HepG2 (cell line): ENCODE measurements around the gene COLGALT1. TPM values are rescaled to one million over a fixed set of nuclear protein-coding genes. Genes with fewer than 3 reads are reported as not detected.

Source experiments
- ATAC-seq: fragments of 200-7000 bp; cut with Tn5 transposase; 3 replicates; pipeline ENCODE4 v1.9.1; 2020; ENCODE audit warnings: mild to moderate bottlenecking, moderate library complexity
- BruUV-seq: library from RNA; stranded (reverse); fragments of 400-500 nt; replicated peaks from 2 replicates; lab custom pipeline; 2021; lab: Mats Ljungman, UMichigan
- CTCF ChIA-PET: fragments of 300-600 bp; formaldehyde crosslinking; extraction: SDS; loops from one replicate; lab custom pipeline; 2021; ENCODE audit warnings: low total read pairs, inconsistent platforms, low intra/inter-chr PET ratio; lab: Yijun Ruan, JAX
- POLR2A ChIA-PET: fragments of 350-600 bp; sonication (Branson Sonifier 250); formaldehyde crosslinking; loops from one replicate; lab custom pipeline; 2020; ENCODE audit warnings: antibody characterized with exemption, inconsistent platforms; lab: Yijun Ruan, JAX
- DNase-seq: peaks from one replicate; pipeline ENCODE4 v3.0.0-alpha.2; 2015; ENCODE audit warnings: low spot score
- FAIRE-seq: peaks from 3 replicates; lab custom pipeline; 2011; peaks lifted over from hg19 to GRCh38; lab: Jason Lieb, UNC
- H2AFZ ChIP-seq: one replicate; pipeline ENCODE4 v1.6.1; 2011; ENCODE audit warnings: low read length, inconsistent platforms
- H3K27ac ChIP-seq: fragments of 300-600 bp; 3 replicates; pipeline ENCODE4 v1.8.0; 2011; ENCODE audit warnings: mixed run types, mild to moderate bottlenecking, mixed read lengths, low read length, inconsistent platforms; ENCODE audit not compliant: insufficient read depth; ENCODE audit errors: extremely low read length
- H3K27me3 ChIP-seq, 2 experiments: fragments of 200-600 bp in 1 of 2; 2 replicates in 1 of 2; 3 replicates in 1 of 2; pipeline versions ENCODE4 v1.6.0 to v1.8.0; 2011; ENCODE audit warnings: low read length in 2 of 2, mild to moderate bottlenecking in 2 of 2, moderate library complexity in 2 of 2, inconsistent platforms in 1 of 2; ENCODE audit not compliant: insufficient read depth in 2 of 2, control insufficient read depth in 1 of 2
- H3K36me3 ChIP-seq, 2 experiments: fragments of 200-600 bp in 1 of 2; replicated peaks in 1 of 2; 2 replicates in 1 of 2; 3 replicates in 1 of 2; pipeline versions ENCODE4 v1.5.1 to v1.8.0; 2011; ENCODE audit warnings: low read length in 2 of 2, inconsistent platforms in 1 of 2; ENCODE audit not compliant: insufficient read depth in 2 of 2, control insufficient read depth in 1 of 2
- H3K4me1 ChIP-seq: 2 replicates; pipeline ENCODE4 v1.5.1; 2012; ENCODE audit warnings: low read length, inconsistent platforms; ENCODE audit not compliant: insufficient read depth
- H3K4me2 ChIP-seq: 2 replicates; pipeline ENCODE4 v1.6.0; 2011; ENCODE audit warnings: low read depth, low read length, inconsistent platforms
- H3K4me3 ChIP-seq, 3 experiments: fragments of 200-600 bp in 1 of 3; sonication (generic), shearing (Covaris generic) in 1 of 3; replicated peaks in 1 of 3; 2 replicates each; pipeline ENCODE4 v1.5.1; 2011 to 2016; ENCODE audit warnings: low read length in 3 of 3, inconsistent platforms in 2 of 3, low read depth in 2 of 3, mild to moderate bottlenecking in 2 of 3, control low read depth in 1 of 3, mixed read lengths in 1 of 3; ENCODE audit not compliant: insufficient read depth in 1 of 3
- H3K79me2 ChIP-seq: one replicate; pipeline ENCODE4 v1.6.1; 2011; ENCODE audit warnings: low read length, inconsistent platforms; ENCODE audit not compliant: insufficient read depth
- H3K9ac ChIP-seq: 2 replicates; pipeline ENCODE4 v1.6.0; 2011; ENCODE audit warnings: mild to moderate bottlenecking, low read depth, low read length, inconsistent platforms; ENCODE audit not compliant: insufficient read depth
- H3K9me3 ChIP-seq: 2 replicates; pipeline ENCODE4 v1.5.1; 2012; ENCODE audit warnings: mild to moderate bottlenecking, low read length
- H4K20me1 ChIP-seq: 2 replicates; pipeline ENCODE4 v1.6.0; 2011; ENCODE audit warnings: inconsistent platforms, mild to moderate bottlenecking, low read length, moderate library complexity; ENCODE audit not compliant: insufficient read depth
- FOXA3 ChIP-seq: IDR thresholded peaks from 2 replicates; pipeline ENCODE4 v1.6.1; 2016; ENCODE audit warnings: missing genetic modification reagents, missing compliant biosample characterization
- GLMP ChIP-seq: sonication (generic); formaldehyde crosslinking; IDR thresholded peaks from 2 replicates; pipeline ENCODE4 v1.9.0; 2021; ENCODE audit warnings: missing genetic modification reagents, mild to moderate bottlenecking, borderline replicate concordance
- HMGA1 ChIP-seq: sonication (generic); formaldehyde crosslinking; conservative IDR thresholded peaks from 2 replicates; pipeline ENCODE4 v1.4.0; 2020; ENCODE audit warnings: missing genetic modification reagents
- HNF4A ChIP-seq: sonication (generic); formaldehyde crosslinking; IDR thresholded peaks from 2 replicates; pipeline ENCODE4 v1.4.0; 2020; ENCODE audit warnings: missing genetic modification reagents
- KLF11 ChIP-seq: IDR thresholded peaks from 2 replicates; pipeline ENCODE4 v1.6.1; 2016; ENCODE audit warnings: missing compliant biosample characterization
- NR2F1 ChIP-seq, 2 experiments: fragments of 450-650 bp in 1 of 2; formaldehyde crosslinking in 1 of 2; IDR thresholded peaks; 2 replicates each; pipeline versions ENCODE4 v1.5.0 to v1.6.1; 2016 to 2020; ENCODE audit warnings: mild to moderate bottlenecking in 1 of 2, missing compliant biosample characterization in 1 of 2, missing genetic modification reagents in 1 of 2, moderate library complexity in 1 of 2
- RELA ChIP-seq: sonication (generic); formaldehyde crosslinking; IDR thresholded peaks from 2 replicates; pipeline ENCODE4 v1.4.0; 2020; ENCODE audit warnings: missing genetic modification reagents
- TCF12 ChIP-seq, 2 experiments: fragments of 450-650 bp in 1 of 2; sonication (generic) in 1 of 2; formaldehyde crosslinking in 1 of 2; IDR thresholded peaks; 2 replicates each; pipeline versions ENCODE4 v1.6.1 to v1.8.0; 2017 to 2022; ENCODE audit warnings: antibody characterized with exemption in 1 of 2, mild to moderate bottlenecking in 1 of 2, missing genetic modification reagents in 1 of 2, moderate library complexity in 1 of 2
- TP53 ChIP-seq: sonication (generic); formaldehyde crosslinking; conservative IDR thresholded peaks from 2 replicates; pipeline ENCODE4 v1.4.0; 2020; ENCODE audit warnings: missing genetic modification reagents
- ZBTB8A ChIP-seq: sonication (generic); formaldehyde crosslinking; IDR thresholded peaks from 2 replicates; pipeline ENCODE4 v1.4.0; 2020; ENCODE audit warnings: mild to moderate bottlenecking, low read depth, missing genetic modification reagents, borderline replicate concordance
- ZFP82 ChIP-seq: sonication (generic); formaldehyde crosslinking; IDR thresholded peaks from 2 replicates; pipeline ENCODE4 v1.5.1; 2020; ENCODE audit warnings: mild to moderate bottlenecking, missing genetic modification reagents, borderline replicate concordance
- ZNF235 ChIP-seq: sonication (generic); formaldehyde crosslinking; IDR thresholded peaks from 2 replicates; pipeline ENCODE4 v1.8.1; 2023; ENCODE audit warnings: mild to moderate bottlenecking, missing genetic modification reagents, borderline replicate concordance
- ZNF768 ChIP-seq: sonication (generic); formaldehyde crosslinking; IDR thresholded peaks from 2 replicates; pipeline ENCODE4 v1.4.0; 2020; ENCODE audit warnings: missing genetic modification reagents
- ZNF879 ChIP-seq: sonication (generic); formaldehyde crosslinking; IDR thresholded peaks from 2 replicates; pipeline ENCODE4 v1.8.1; 2023; ENCODE audit warnings: missing genetic modification reagents
- ZZZ3 ChIP-seq: sonication (generic); formaldehyde crosslinking; IDR thresholded peaks from 2 replicates; pipeline ENCODE4 v1.4.0; 2020; ENCODE audit warnings: missing genetic modification reagents, mild to moderate bottlenecking, borderline replicate concordance
- WGBS: methylation state at CpG from one replicate; pipeline ENCODE4 v1.1.6; 2017; ENCODE audit warnings: low lambda C conversion rate; 5-methylcytosine and 5-hydroxymethylcytosine counted together
- in situ Hi-C: cut with HindIII; loops from 2 replicates; pipeline ENCODE4 v1.10.0; 2017; ENCODE audit warnings: low pct_unique_long_range_greater_than_20kb; ENCODE audit not compliant: extremely low pct_ligation_motif_present
- intact Hi-C: fragments of 100-400 bp; cut with micrococcal nuclease; formaldehyde crosslinking; loops from one replicate; pipeline ENCODE4 v1.10.0; 2022; ENCODE audit not compliant: unreplicated experiment
- polyA plus RNA-seq, 8 experiments: library from polyadenylated mRNA; depleted of rRNA in 3 of 8; stranded (reverse) in 7 of 8; unstranded in 1 of 8; fragments of >200 nt; fragmentation: Illumina TruSeq in 4 of 8; extraction: Trizol in 4 of 8; gene quantifications; 2 replicates each; pipeline versions ENCODE4 v1.2.1 to v1.2.3, GENCODE V29; 2011 to 2016; ENCODE audit warnings: low read depth in 4 of 8, missing spikeins in 1 of 8, mixed read lengths in 1 of 8; ENCODE audit not compliant: insufficient read depth in 1 of 8
- total RNA-seq, 5 experiments: library from RNA; depleted of rRNA; stranded (reverse); fragments of >200 nt; fragmentation: Illumina TruSeq; extraction: Trizol; gene quantifications; 2 replicates each; pipeline ENCODE4 v1.2.3, GENCODE V29; 2016; ENCODE audit warnings: low read depth in 1 of 5
- TF ChIP-seq, protein P1 (sequence below): sonication (generic); formaldehyde crosslinking; IDR thresholded peaks from 2 replicates; pipeline ENCODE4 v1.5.0; 2020; ENCODE audit warnings: mild to moderate bottlenecking, missing genetic modification reagents
- TF ChIP-seq, protein P2 (sequence below): sonication (generic); formaldehyde crosslinking; IDR thresholded peaks from 2 replicates; pipeline ENCODE4 v1.8.1; 2023; ENCODE audit warnings: mild to moderate bottlenecking, moderate library complexity, missing genetic modification reagents

COLGALT1 gene
- total and polyA plus RNA-seq, 2 of the 13 experiments (the other 11 are each of a cell fraction or from before 2014, with no cell fraction given): 58.0 to 211 TPM

GRCh38 chr19:17627161-17627560 lies 71.7 kb downstream of the COLGALT1 start:
- no peak overlapping the region for H3K9ac ChIP-seq
- ATAC-seq (no peak), FAIRE-seq (no peak), DNase-seq (no peak)
- CTCF ChIA-PET: no interaction called here
- no peaks in the 10 kb centered on the region for H3K79me2 ChIP-seq
- in situ Hi-C loops (no loop called here), intact Hi-C loops (no loop called here)
- H3K4me3 ChIP-seq: no peak overlapping the region
- no peak overlapping the region for H2AFZ ChIP-seq
- POLR2A ChIA-PET: no interaction called here
- H4K20me1 ChIP-seq: no peaks in the 10 kb centered on the region
- H3K4me1 ChIP-seq: no peaks in the 10 kb centered on the region
- peak; percentile 50 for TF ChIP-seq ZNF768
- TF ChIP-seq ZFP82 (CRISPR knock-in tag): no peak
- no peak for TF ChIP-seq KLF11 (CRISPR knock-in tag)
- TF ChIP-seq HNF4A (CRISPR knock-in tag): no peak
- TF ChIP-seq RELA (CRISPR knock-in tag): no peak
- 48% methylated on average over 3 of the region's 3 CpGs for WGBS
- BruUV-seq: no TSS peak
- H3K36me3 ChIP-seq: no peaks in the 10 kb centered on the region
- H3K4me2 ChIP-seq: no peak overlapping the region
- no peaks in the 10 kb centered on the region for H3K9me3 ChIP-seq
- 0 out of 5 replicates have a peak, but pooled peaks cover 0 to 6% of the 10 kb centered on the region in 2 experiments for H3K27me3 ChIP-seq
- H3K27ac ChIP-seq: no peak overlapping the region

- no peak overlapping the region for H3K27ac ChIP-seq
- POLR2A ChIA-PET: no interaction called here
- H4K20me1 ChIP-seq: no peaks in the 10 kb centered on the region
- H3K79me2 ChIP-seq: no peaks in the 10 kb centered on the region
- H3K4me2 ChIP-seq: no peak overlapping the region
- H3K9me3 ChIP-seq: no peaks in the 10 kb centered on the region
- H3K4me3 ChIP-seq: no peak overlapping the region
- no peaks in the 10 kb centered on the region for H3K4me1 ChIP-seq
- H3K27me3 ChIP-seq: 0 out of 5 replicates have a peak, but pooled peaks cover 0 to 6% of the 10 kb centered on the region in 2 experiments
- H2AFZ ChIP-seq: no peak overlapping the region
- no TSS peak for BruUV-seq
- intact Hi-C loops: no loop called here
- in situ Hi-C loops: no loop called here
- CTCF ChIA-PET: no interaction called here
- FAIRE-seq: no peak
- 28% methylated on average over 3 of the region's 5 CpGs for WGBS
- no peak for DNase-seq
- H3K9ac ChIP-seq: no peak overlapping the region
- H3K36me3 ChIP-seq: no peaks in the 10 kb centered on the region
- no peak for ATAC-seq
- TF ChIP-seq, protein P1, sequence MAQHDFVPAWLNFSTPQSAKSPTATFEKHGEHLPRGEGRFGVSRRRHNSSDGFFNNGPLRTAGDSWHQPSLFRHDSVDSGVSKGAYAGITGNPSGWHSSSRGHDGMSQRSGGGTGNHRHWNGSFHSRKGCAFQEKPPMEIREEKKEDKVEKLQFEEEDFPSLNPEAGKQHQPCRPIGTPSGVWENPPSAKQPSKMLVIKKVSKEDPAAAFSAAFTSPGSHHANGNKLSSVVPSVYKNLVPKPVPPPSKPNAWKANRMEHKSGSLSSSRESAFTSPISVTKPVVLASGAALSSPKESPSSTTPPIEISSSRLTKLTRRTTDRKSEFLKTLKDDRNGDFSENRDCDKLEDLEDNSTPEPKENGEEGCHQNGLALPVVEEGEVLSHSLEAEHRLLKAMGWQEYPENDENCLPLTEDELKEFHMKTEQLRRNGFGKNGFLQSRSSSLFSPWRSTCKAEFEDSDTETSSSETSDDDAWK: no peak
- no peak for TF ChIP-seq FOXA3 (CRISPR knock-in tag)
- no peak for TF ChIP-seq ZBTB8A (CRISPR knock-in tag)
- TF ChIP-seq TCF12 (IDR thresholded peaks at IDR 0.05): no peak
- no peak for TF ChIP-seq TCF12 (CRISPR knock-in tag; IDR thresholded peaks at IDR 0.05)
- TF ChIP-seq, protein P2, sequence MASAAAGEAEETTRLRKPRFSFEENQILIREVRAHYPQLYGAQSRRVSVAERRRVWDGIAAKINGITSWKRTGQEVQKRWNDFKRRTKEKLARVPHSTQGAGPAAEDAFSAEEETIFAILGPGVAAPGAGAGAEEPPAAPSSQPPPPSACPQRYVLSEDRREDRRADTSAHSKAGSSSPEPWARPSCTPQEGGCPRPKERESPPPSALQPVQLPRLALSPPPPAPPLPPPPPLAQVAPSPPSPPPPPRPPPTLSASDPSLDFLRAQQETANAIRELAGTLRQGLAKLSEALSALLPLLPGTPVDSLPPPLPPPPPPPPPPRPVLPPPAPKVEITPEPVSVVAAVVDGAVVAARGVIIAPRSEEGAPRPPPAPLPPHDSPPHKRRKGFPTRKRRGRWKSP (CRISPR knock-in tag): no peak
- TF ChIP-seq ZNF879 (CRISPR knock-in tag): no peak
- no peak for TF ChIP-seq ZZZ3
- no peak for TF ChIP-seq NR2F1 (CRISPR knock-in tag; IDR thresholded peaks at IDR 0.05)
- TF ChIP-seq ZNF235 (CRISPR knock-in tag): no peak
- no peak for TF ChIP-seq TP53 (CRISPR knock-in tag)
- TF ChIP-seq HMGA1 (CRISPR knock-in tag): no peak
- no peak for TF ChIP-seq GLMP (CRISPR knock-in tag)
Observed at GRCh38 chr19:17627921-17628320, 72.5 kb downstream of the COLGALT1 start.
